Lung (tissue), 12 donors: ENCODE results near the gene ZNF618. TPM values are rescaled to one million over a fixed set of nuclear protein-coding genes. Genes with fewer than 3 reads are reported as not detected.

ENCODE experiments used
- ATAC-seq: fragments of 200-7000 bp; cut with Tn5 transposase; one replicate; pipeline ENCODE4 v1.9.1; 2020; ENCODE audit warnings: moderate number of reproducible peaks; ENCODE audit not compliant: insufficient read depth, low FRiP score
- DNase-seq, 3 donors: peaks; one replicate each; pipeline ENCODE4 v3.0.0-alpha.2; 2013 to 2017
- H3K27ac ChIP-seq, 2 donors: one replicate each; pipeline ENCODE4 v1.5.1; 2013; ENCODE audit warnings: mild to moderate bottlenecking in 2 of 2, moderate library complexity in 2 of 2, control low read depth in 1 of 2, inconsistent platforms in 1 of 2, low read depth in 1 of 2, low read length in 1 of 2
- H3K27me3 ChIP-seq, 3 donors: one replicate each; pipeline ENCODE4 v1.5.1; 2013; ENCODE audit warnings: low read length in 2 of 3; ENCODE audit not compliant: control insufficient read depth in 3 of 3, insufficient read depth in 3 of 3
- H3K36me3 ChIP-seq, 4 donors: one replicate each; pipeline ENCODE4 v1.5.1; 2013; ENCODE audit warnings: low read length in 4 of 4, mild to moderate bottlenecking in 1 of 4, moderate library complexity in 1 of 4; ENCODE audit not compliant: control insufficient read depth in 4 of 4, insufficient read depth in 4 of 4
- H3K4me1 ChIP-seq, 5 donors: one replicate each; pipeline ENCODE4 v1.5.1; 2013; ENCODE audit warnings: low read length in 5 of 5, mild to moderate bottlenecking in 2 of 5, moderate library complexity in 1 of 5; ENCODE audit not compliant: control insufficient read depth in 5 of 5, insufficient read depth in 5 of 5
- H3K4me3 ChIP-seq: one replicate; pipeline ENCODE4 v1.5.1; 2013; ENCODE audit warnings: mild to moderate bottlenecking, control low read depth, moderate library complexity
- H3K9ac ChIP-seq, 2 donors: one replicate each; pipeline ENCODE4 v1.5.1; 2013; ENCODE audit warnings: low read length in 2 of 2, control low read depth in 1 of 2; ENCODE audit not compliant: insufficient read depth in 1 of 2
- H3K9me3 ChIP-seq, 4 donors: one replicate each; pipeline ENCODE4 v1.5.1; 2013; ENCODE audit warnings: low read length in 3 of 4, mild to moderate bottlenecking in 1 of 4, moderate library complexity in 1 of 4; ENCODE audit not compliant: control insufficient read depth in 4 of 4, insufficient read depth in 3 of 4
- CTCF ChIP-seq: IDR thresholded peaks from 2 replicates; pipeline ENCODE4 v1.5.1; 2012; ENCODE audit warnings: mild to moderate bottlenecking; ENCODE audit errors: control extremely low read depth, extremely low read depth
- WGBS, 2 donors: extraction: QIAGEN DNeasy Blood & Tissue Kit; methylation state at CpG; one replicate each; pipeline ENCODE4 v1.1.7; 2013; 5-methylcytosine and 5-hydroxymethylcytosine counted together
- polyA plus RNA-seq, 2 donors: library from polyadenylated mRNA; stranded (reverse); fragments of 200-250 nt; gene quantifications; one replicate each; pipeline ENCODE4 v1.2.1, GENCODE V29; 2013
- total RNA-seq, 2 donors: library from RNA; depleted of rRNA in 1 of 2; stranded (reverse); fragments of >200 nt in 1 of 2; gene quantifications; one replicate each; pipeline ENCODE4 v1.2.1, GENCODE V29; 2014 to 2021
- donor health status: control.
- donor health status: control.
- donor health status: Bipolar disorder and iron deficiency.
- donor health status: healthy.
- donor health status: DM: yes; HTN: yes; CAD: no.

ZNF618 gene
- total and polyA plus RNA-seq, 4 donors = 1.6 to 16.3 (median 6.0) TPM

GRCh38 chr9:113954591-113954990 is 78.5 kb downstream of the ZNF618 start:
- Histone ChIP-seq H3K9me3 (no peaks in the 10 kb centered on the region), H3K27ac (no peak overlapping the region), H3K36me3 (no peaks in the 10 kb centered on the region), H3K4me1 (peaks cover 0 to 20% (median 5%) of the 10 kb centered on the region in 5 donors), H3K9ac (no peak overlapping the region), H3K27me3 (no peaks in the 10 kb centered on the region), H3K4me3 (no peak overlapping the region)
- no peak for TF ChIP-seq CTCF
- no peak for DNase-seq
- ATAC-seq = no peak

- no peak for ATAC-seq
- 32 to 48% methylated on average over 2 of the region's 2 CpGs for WGBS, 2 donors
Observed at GRCh38 chr9:113955076-113955752, 79.1 kb downstream of the ZNF618 start.

GRCh38 chr9:113956901-113957300 is 80.8 kb downstream of the ZNF618 start:
- H3K4me3 ChIP-seq = no peak overlapping the region
- H3K9me3 ChIP-seq = no peaks in the 10 kb centered on the region
- no peaks in the 10 kb centered on the region for H3K27me3 ChIP-seq
- H3K9ac ChIP-seq = no peak overlapping the region
- peaks cover 0 to 20% (median 5%) of the 10 kb centered on the region in 5 donors for H3K4me1 ChIP-seq
- no peak overlapping the region for H3K27ac ChIP-seq
- no peak for DNase-seq
- 87 to 93% methylated on average over 5 of the region's 5 CpGs for WGBS, 2 donors
- TF ChIP-seq CTCF = no peak
- H3K36me3 ChIP-seq = no peaks in the 10 kb centered on the region
- no peak for ATAC-seq

More at GRCh38 chr9:113955076-113955752, 79.1 kb downstream of the ZNF618 start:
- no peak for TF ChIP-seq CTCF
- DNase-seq = peak in 2 of 3 donors; percentile 81 to 92
- no peak overlapping the region for H3K27ac ChIP-seq
- H3K4me1 ChIP-seq = peaks cover 0 to 20% (median 5%) of the 10 kb centered on the region in 5 donors
- no peaks in the 10 kb centered on the region for H3K9me3 ChIP-seq
- H3K4me3 ChIP-seq = no peak overlapping the region
- no peaks in the 10 kb centered on the region for H3K27me3 ChIP-seq
- H3K9ac ChIP-seq = no peak overlapping the region
- H3K36me3 ChIP-seq = no peaks in the 10 kb centered on the region

GRCh38 chr9:113957351-113957750 is 81.2 kb downstream of the ZNF618 start:
- DNase-seq (peak in 1 of 3 donors; percentile 24), ATAC-seq (no peak)
- no peak overlapping the region for H3K9ac ChIP-seq
- H3K4me3 ChIP-seq = no peak overlapping the region
- 76 to 78% methylated on average over 4 of the region's 4 CpGs for WGBS, 2 donors
- H3K27me3 ChIP-seq = no peaks in the 10 kb centered on the region
- H3K4me1 ChIP-seq = peaks cover 0 to 20% (median 5%) of the 10 kb centered on the region in 5 donors
- no peaks in the 10 kb centered on the region for H3K36me3 ChIP-seq
- no peaks in the 10 kb centered on the region for H3K9me3 ChIP-seq
- TF ChIP-seq CTCF = no peak
- H3K27ac ChIP-seq = no peak overlapping the region
